B cell (primary cell): ENCODE data around the gene PPP6R3. TPM values are rescaled to one million over a fixed set of nuclear protein-coding genes. Genes with fewer than 3 reads are reported as not detected.

Experiments
- ATAC-seq: fragments of 200-7000 bp; cut with Tn5 transposase; one replicate; pipeline ENCODE4 v1.10.0; 2021; ENCODE audit warnings: low read depth, mild to moderate bottlenecking, moderate number of reproducible peaks, moderate library complexity
- CTCF ChIA-PET: fragments of 350-600 bp; sonication (Branson Sonifier 250); formaldehyde crosslinking; loops from one replicate; lab custom pipeline; 2021; ENCODE audit warnings: antibody characterized with exemption, inconsistent platforms; lab: Charles Lee
- POLR2A ChIA-PET: fragments of 350-600 bp; sonication (Branson Sonifier 250); formaldehyde crosslinking; loops from one replicate; lab custom pipeline; 2021; ENCODE audit warnings: antibody characterized with exemption; lab: Charles Lee
- DNase-seq: peaks from one replicate; pipeline ENCODE4 v3.0.0; 2013
- H2AFZ ChIP-seq: 2 replicates; pipeline ENCODE4 v1.6.1; 2012; ENCODE audit warnings: mild to moderate bottlenecking, low read depth, low read length; ENCODE audit not compliant: insufficient read depth, poor library complexity, severe bottlenecking
- H3K27ac ChIP-seq, 2 donors: 1 replicate in 1 of 2; 2 replicates in 1 of 2; pipeline ENCODE4 v1.5.1; 2012 to 2013; ENCODE audit warnings: low read length in 2 of 2, mild to moderate bottlenecking in 2 of 2, moderate library complexity in 1 of 2
- H3K27me3 ChIP-seq, 4 experiments: fragments of 200-600 bp in 1 of 4; sonication (generic) in 1 of 4; replicated peaks in 1 of 4; 1 replicate in 2 of 4; 2 replicates in 2 of 4; pipeline versions ENCODE4 v1.6.1 to v1.7.0; 2013 to 2016; ENCODE audit warnings: low read length in 3 of 4, mild to moderate bottlenecking in 2 of 4, mixed read lengths in 1 of 4, moderate library complexity in 1 of 4; ENCODE audit not compliant: insufficient read depth in 4 of 4, control insufficient read depth in 3 of 4; ENCODE audit errors: control extremely low read depth in 1 of 4
- H3K36me3 ChIP-seq, 2 experiments: replicated peaks in 1 of 2; 1 replicate in 1 of 2; 2 replicates in 1 of 2; pipeline versions ENCODE4 v1.6.1 to v1.7.1; 2013; ENCODE audit warnings: low read length in 1 of 2; ENCODE audit not compliant: insufficient read depth in 2 of 2, control insufficient read depth in 1 of 2; ENCODE audit errors: control extremely low read depth in 1 of 2, extremely low read depth in 1 of 2
- H3K4me1 ChIP-seq, 2 donors: fragments of 200-600 bp in 1 of 2; sonication (generic) in 1 of 2; 1 replicate in 1 of 2; 2 replicates in 1 of 2; pipeline versions ENCODE4 v1.5.1 to v1.6.1; 2013 to 2017; ENCODE audit warnings: low read length in 2 of 2; ENCODE audit not compliant: control insufficient read depth in 2 of 2, insufficient read depth in 2 of 2
- H3K4me2 ChIP-seq: replicated peaks from 2 replicates; pipeline ENCODE3; 2012; ENCODE audit warnings: mild to moderate bottlenecking, low read depth, low read length; ENCODE audit not compliant: poor library complexity, severe bottlenecking
- H3K4me3 ChIP-seq, 5 experiments: fragments of 200-600 bp in 1 of 5; sonication (generic) in 1 of 5; 1 replicate in 3 of 5; 2 replicates in 2 of 5; pipeline versions ENCODE4 v1.5.1 to v1.7.0; 2011 to 2016; ENCODE audit warnings: low read length in 4 of 5, mild to moderate bottlenecking in 4 of 5, low read depth in 2 of 5, control low read depth in 1 of 5, moderate library complexity in 1 of 5; ENCODE audit not compliant: insufficient read depth in 1 of 5; ENCODE audit errors: control extremely low read depth in 1 of 5, extremely low read depth in 1 of 5
- H3K79me2 ChIP-seq: fragments of 200-600 bp; sonication (generic); one replicate; pipeline ENCODE4 v1.6.0; 2016; ENCODE audit warnings: low read length; ENCODE audit not compliant: control insufficient read depth, insufficient read depth
- H3K9ac ChIP-seq: fragments of 200-600 bp; sonication (generic); 2 replicates; pipeline ENCODE4 v1.6.1; 2017; ENCODE audit warnings: mild to moderate bottlenecking, low read length, moderate library complexity
- H3K9me3 ChIP-seq, 3 donors: one replicate each; pipeline versions ENCODE4 v1.6.1 to v1.7.1; 2013; ENCODE audit warnings: low read length in 2 of 3; ENCODE audit not compliant: control insufficient read depth in 2 of 3, insufficient read depth in 1 of 3; ENCODE audit errors: control extremely low read depth in 1 of 3
- H4K20me1 ChIP-seq: 2 replicates; pipeline ENCODE4 v1.6.0; 2012; ENCODE audit warnings: mild to moderate bottlenecking, low read length; ENCODE audit not compliant: insufficient read depth, control insufficient read depth, poor library complexity, severe bottlenecking
- H3K27ac Mint-ChIP-seq: one replicate; pipeline ENCODE4 v1.8.0; 2021; ENCODE audit warnings: mixed read lengths
- H3K27me3 Mint-ChIP-seq: one replicate; pipeline ENCODE4 v1.8.0; 2021; ENCODE audit warnings: mixed read lengths
- H3K4me1 Mint-ChIP-seq: one replicate; pipeline ENCODE4 v1.8.0; 2021; ENCODE audit warnings: mixed read lengths
- H3K4me3 Mint-ChIP-seq: one replicate; pipeline ENCODE4 v1.8.0; 2021; ENCODE audit warnings: mixed read lengths
- H3K9me3 Mint-ChIP-seq: one replicate; pipeline ENCODE4 v1.8.0; 2022; ENCODE audit warnings: mixed read lengths; ENCODE audit not compliant: insufficient read depth
- CTCF ChIP-seq: fragments of 200-600 bp; IDR thresholded peaks from one replicate; pipeline ENCODE4 v1.8.0; 2022; ENCODE audit warnings: antibody characterized with exemption, mild to moderate bottlenecking
- EZH2 ChIP-seq: IDR thresholded peaks from 2 replicates; pipeline ENCODE4 v1.6.1; 2012; ENCODE audit warnings: borderline replicate concordance, low read depth, mild to moderate bottlenecking, moderate library complexity, low read length; ENCODE audit not compliant: insufficient read depth, poor library complexity, severe bottlenecking
- WGBS: methylation state at CpG from one replicate; pipeline ENCODE4 v1.1.5; 2013; ENCODE audit warnings: missing lambda C conversion rate; ENCODE audit not compliant: insufficient coverage; 5-methylcytosine and 5-hydroxymethylcytosine counted together
- intact Hi-C: fragments of 100-400 bp; cut with micrococcal nuclease; formaldehyde crosslinking; loops from one replicate; pipeline ENCODE4 v1.10.0; 2022
- polyA plus RNA-seq: library from polyadenylated mRNA; depleted of rRNA; stranded (reverse); fragments of >200 nt; gene quantifications from 2 replicates; pipeline ENCODE4 v1.2.3, GENCODE V29; 2012
- total RNA-seq, 2 donors: library from RNA; stranded (reverse); fragments of 120-200 nt in 1 of 2; gene quantifications; 1 replicate in 1 of 2; 2 replicates in 1 of 2; pipeline versions ENCODE4 v1.2.3 to v1.2.4, GENCODE V29; 2013 to 2022

PPP6R3 gene
- total and polyA plus RNA-seq, 2 donors (not counting 1 experiment from before 2014, with no cell fraction given): 48.5 to 159 TPM

- no peaks in the 10 kb centered on the region for H3K9me3 ChIP-seq
- H2AFZ ChIP-seq: no peak overlapping the region
- H3K79me2 ChIP-seq: no peaks in the 10 kb centered on the region
- no peaks in the 10 kb centered on the region for H3K27me3 ChIP-seq
- WGBS: 63% methylated on average over 6 of the region's 6 CpGs
- ATAC-seq: no peak
- H3K36me3 ChIP-seq: peaks cover 33 to 72% of the 10 kb centered on the region in 2 experiments
- no peak overlapping the region for H3K4me3 Mint-ChIP-seq
- no peaks in the 10 kb centered on the region for H3K27me3 Mint-ChIP-seq
- H3K4me2 ChIP-seq: no peak overlapping the region
- no peak overlapping the region for H3K4me3 ChIP-seq
- no peak overlapping the region for H3K9ac ChIP-seq
- H3K9me3 Mint-ChIP-seq: no peaks in the 10 kb centered on the region
- peak overlapping the region; percentile 50 for H3K27ac Mint-ChIP-seq
- TF ChIP-seq EZH2 (no peak), CTCF (peak; percentile 75)
- intact Hi-C loops: loop anchor here (1.0 kb wide), 2 partner anchors 260 to 504 kb away; no protein-coding TSS in a partner anchor
- ChIA-PET POLR2A (no interaction called here), CTCF (interaction anchor here (0.6 to 2.8 kb wide), 14 partner anchors 9 to 1059 kb away, joined by 3 to 32 read pairs (median 3); partner anchors contain the start of gene CPT1A)
- no peaks in the 10 kb centered on the region for H3K4me1 ChIP-seq
- no peak overlapping the region for H3K27ac ChIP-seq
- peaks cover 13% of the 10 kb centered on the region for H3K4me1 Mint-ChIP-seq
- H4K20me1 ChIP-seq: peaks cover 20% of the 10 kb centered on the region
- peak; percentile 70 for DNase-seq
Observed at GRCh38 chr11:68584097-68584496, 123.5 kb downstream of the PPP6R3 start.

GRCh38 chr11:68584991-68585524, 124.5 kb downstream of the PPP6R3 start:
- ATAC-seq: no peak
- Histone ChIP-seq H3K27me3 (no peaks in the 10 kb centered on the region), H3K9ac (no peak overlapping the region), H3K4me2 (no peak overlapping the region), H3K36me3 (peaks cover 25 to 72% of the 10 kb centered on the region in 2 experiments), H2AFZ (no peak overlapping the region), H3K9me3 (no peaks in the 10 kb centered on the region), H4K20me1 (peaks cover 20% of the 10 kb centered on the region), H3K4me1 (no peaks in the 10 kb centered on the region), H3K79me2 (no peaks in the 10 kb centered on the region), H3K4me3 (no peak overlapping the region), H3K27ac (no peak overlapping the region)
- Mint-ChIP-seq H3K27ac (no peak overlapping the region), H3K27me3 (no peaks in the 10 kb centered on the region), H3K9me3 (no peaks in the 10 kb centered on the region), H3K4me1 (peaks cover 13% of the 10 kb centered on the region), H3K4me3 (no peak overlapping the region)
- DNase-seq: no peak
- ChIA-PET CTCF (interaction anchor here (0.7 to 2.8 kb wide), 7 partner anchors 10 to 1058 kb away, joined by 3 to 32 read pairs (median 4); partner anchors contain the start of gene CPT1A), POLR2A (no interaction called here)
- WGBS: 92% methylated on average over 4 of the region's 6 CpGs
- no peak for TF ChIP-seq EZH2
- intact Hi-C loops: loop anchor here (1.0 kb wide), 2 partner anchors 259 to 503 kb away; no protein-coding TSS in a partner anchor
